ENCODE measurements around the gene AK3.
"Not testable (repeated sequence)": the region's sequence is repeated elsewhere in the genome, so short reads cannot be mapped to it uniquely, and the experiment has no call there.

The AK3 gene

GRCh38 chr9:4740638-4741364, at the start of gene AK3:
TSS of gene AK3 (minus strand) at chr9:4741202. CDS start at chr9:4741087, 115 bp downstream.
- DNase-seq: peak; percentile 31

- DNase-seq: no peak
These were observed 47.7 kb upstream of the AK3 start for GRCh38 chr9:4788703-4789102.

- no peak for DNase-seq
These were observed 46.9 kb upstream of the AK3 start for GRCh38 chr9:4787876-4788275.

- DNase-seq: no peak
These were observed 45.6 kb upstream of the AK3 start for GRCh38 chr9:4786599-4786998.

GRCh38 chr9:4784403-4784802, 43.4 kb upstream of the AK3 start:
- no peak for DNase-seq

GRCh38 chr9:4783191-4783590, 42.2 kb upstream of the AK3 start:
- not testable (repeated sequence) for DNase-seq

- DNase-seq: no peak
These were observed 40.4 kb upstream of the AK3 start for GRCh38 chr9:4781408-4781807.

- DNase-seq: no peak
These were observed 39.6 kb upstream of the AK3 start for GRCh38 chr9:4780651-4781050.

GRCh38 chr9:4774958-4775357, 34.0 kb upstream of the AK3 start:
- not testable (repeated sequence) for DNase-seq

GRCh38 chr9:4774209-4774608, 33.2 kb upstream of the AK3 start:
- DNase-seq: no peak

GRCh38 chr9:4771788-4772187, 30.8 kb upstream of the AK3 start:
- DNase-seq: no peak

GRCh38 chr9:4769321-4770080, 28.5 kb upstream of the AK3 start:
- no peak for DNase-seq

GRCh38 chr9:4768681-4769080, 27.7 kb upstream of the AK3 start:
- no peak for DNase-seq

- DNase-seq: no peak
These were observed 23.0 kb upstream of the AK3 start for GRCh38 chr9:4764033-4764432.

- DNase-seq: no peak
These were observed 22.0 kb upstream of the AK3 start for GRCh38 chr9:4762886-4763541.

GRCh38 chr9:4762108-4762885, 21.3 kb upstream of the AK3 start:
- DNase-seq: peak; percentile 44

- DNase-seq: no peak
These were observed 19.1 kb upstream of the AK3 start for GRCh38 chr9:4760122-4760521.

- DNase-seq: no peak
These were observed 15.4 kb upstream of the AK3 start for GRCh38 chr9:4756420-4756819.

GRCh38 chr9:4755026-4755609, 14.1 kb upstream of the AK3 start:
- no peak for DNase-seq

- DNase-seq: not testable (repeated sequence)
These were observed 13.5 kb upstream of the AK3 start for GRCh38 chr9:4754530-4754929.

GRCh38 chr9:4750023-4750673, 9.1 kb upstream of the AK3 start:
- peak; percentile 5 for DNase-seq

- no peak for DNase-seq
These were observed 7.6 kb upstream of the AK3 start for GRCh38 chr9:4748612-4749011.
